H9 (cell line): ENCODE results near the gene SLC6A2. TPM values are rescaled to one million over a fixed set of nuclear protein-coding genes. Genes with fewer than 3 reads are reported as not detected.

Experiments
- DNase-seq: peaks from one replicate; pipeline ENCODE4 v3.0.0-alpha.2; 2017
- H2AFZ ChIP-seq: one replicate; pipeline ENCODE4 v1.6.1; 2013; ENCODE audit warnings: mild to moderate bottlenecking, low read length, control low read depth, moderate library complexity
- H2AK5ac ChIP-seq: 2 replicates; pipeline ENCODE4 v1.6.1; 2013; ENCODE audit warnings: low read length, control low read depth, mixed read lengths; ENCODE audit not compliant: insufficient read length
- H2BK120ac ChIP-seq: one replicate; pipeline ENCODE4 v1.6.1; 2013; ENCODE audit warnings: low read depth, mild to moderate bottlenecking, low read length, control low read depth, inconsistent platforms; ENCODE audit not compliant: poor library complexity, severe bottlenecking
- H2BK12ac ChIP-seq: 2 replicates; pipeline ENCODE4 v1.6.1; 2013; ENCODE audit warnings: low read length, control low read depth, mixed read lengths, low read depth; ENCODE audit not compliant: insufficient read length
- H2BK15ac ChIP-seq: 2 replicates; pipeline ENCODE4 v1.6.1; 2013; ENCODE audit warnings: low read depth, low read length, control low read depth
- H2BK20ac ChIP-seq: one replicate; pipeline ENCODE4 v1.6.1; 2013; ENCODE audit warnings: low read depth, mild to moderate bottlenecking, low read length, control low read depth, inconsistent platforms; ENCODE audit not compliant: poor library complexity, severe bottlenecking
- H2BK5ac ChIP-seq: 2 replicates; pipeline ENCODE4 v1.6.1; 2013; ENCODE audit warnings: low read length, control low read depth, mixed read lengths; ENCODE audit not compliant: insufficient read length
- H3K14ac ChIP-seq: 2 replicates; pipeline ENCODE4 v1.6.1; 2013; ENCODE audit warnings: low read length, control low read depth; ENCODE audit not compliant: insufficient read depth
- H3K18ac ChIP-seq: 2 replicates; pipeline ENCODE4 v1.6.1; 2013; ENCODE audit warnings: low read depth, mild to moderate bottlenecking, mixed read lengths, low read length, control low read depth; ENCODE audit not compliant: insufficient read length
- H3K23ac ChIP-seq: 2 replicates; pipeline ENCODE4 v1.6.1; 2013; ENCODE audit warnings: low read length, control low read depth, mixed read lengths, low read depth; ENCODE audit not compliant: insufficient read length
- H3K23me2 ChIP-seq: 2 replicates; pipeline ENCODE4 v1.6.1; 2013; ENCODE audit warnings: low read depth, mild to moderate bottlenecking, mixed read lengths, low read length, control low read depth; ENCODE audit not compliant: insufficient read length, poor library complexity, severe bottlenecking
- H3K27ac ChIP-seq: 2 replicates; pipeline ENCODE4 v1.5.1; 2013; ENCODE audit warnings: low read length, control low read depth, mixed read lengths, low read depth; ENCODE audit not compliant: insufficient read length
- H3K27me3 ChIP-seq: 2 replicates; pipeline ENCODE4 v1.6.1; 2013; ENCODE audit warnings: low read length, control low read depth, inconsistent platforms; ENCODE audit not compliant: insufficient read depth
- H3K4ac ChIP-seq: 2 replicates; pipeline ENCODE4 v1.6.1; 2013; ENCODE audit warnings: low read depth, mild to moderate bottlenecking, control low read depth, inconsistent platforms, low read length, moderate library complexity
- H3K4me1 ChIP-seq: 2 replicates; pipeline ENCODE4 v1.6.1; 2013; ENCODE audit warnings: low read length, control low read depth, inconsistent platforms; ENCODE audit not compliant: insufficient read depth
- H3K4me2 ChIP-seq: 2 replicates; pipeline ENCODE4 v1.6.1; 2013; ENCODE audit warnings: low read length, control low read depth, mixed read lengths; ENCODE audit not compliant: insufficient read length, insufficient read depth
- H3K56ac ChIP-seq: 2 replicates; pipeline ENCODE4 v1.6.1; 2013; ENCODE audit warnings: low read depth, mild to moderate bottlenecking, mixed read lengths, low read length, control low read depth; ENCODE audit not compliant: insufficient read length
- H3K79me1 ChIP-seq: 2 replicates; pipeline ENCODE4 v1.6.1; 2013; ENCODE audit warnings: low read depth, mild to moderate bottlenecking, moderate library complexity, low read length, control low read depth, inconsistent platforms; ENCODE audit not compliant: insufficient read depth, poor library complexity, severe bottlenecking
- H3K79me2 ChIP-seq: 2 replicates; pipeline ENCODE4 v1.6.1; 2013; ENCODE audit warnings: low read length, control low read depth, inconsistent platforms; ENCODE audit not compliant: insufficient read depth
- H3K9ac ChIP-seq: 2 replicates; pipeline ENCODE4 v1.6.1; 2013; ENCODE audit warnings: low read length, control low read depth, mixed read lengths; ENCODE audit not compliant: insufficient read length; ENCODE audit errors: extremely low read depth
- H3K9me3 ChIP-seq: one replicate; pipeline ENCODE4 v1.6.1; 2013; ENCODE audit warnings: low read depth, low read length, inconsistent platforms; ENCODE audit not compliant: control insufficient read depth
- H3T11ph ChIP-seq: one replicate; pipeline ENCODE4 v1.6.1; 2013; ENCODE audit warnings: mild to moderate bottlenecking, low read length, control low read depth, inconsistent platforms
- H4K20me1 ChIP-seq: one replicate; pipeline ENCODE4 v1.6.1; 2013; ENCODE audit not compliant: control insufficient read depth, insufficient read length, insufficient read depth
- H4K5ac ChIP-seq: 2 replicates; pipeline ENCODE4 v1.6.1; 2013; ENCODE audit warnings: low read depth, mild to moderate bottlenecking, mixed read lengths, low read length, control low read depth; ENCODE audit not compliant: insufficient read length
- H4K8ac ChIP-seq: replicated peaks from 2 replicates; pipeline ENCODE4 v1.6.1; 2013; ENCODE audit warnings: low read length, control low read depth, mixed read lengths, low read depth; ENCODE audit not compliant: insufficient read length
- H4K91ac ChIP-seq: 2 replicates; pipeline ENCODE4 v1.6.1; 2013; ENCODE audit warnings: low read depth, mild to moderate bottlenecking, moderate library complexity, mixed read lengths, low read length, control low read depth; ENCODE audit not compliant: insufficient read length
- H3K27ac Mint-ChIP-seq, 3 experiments: 2 replicates in 2 of 3; 3 replicates in 1 of 3; pipeline ENCODE4 v1.8.0; 2020 to 2021; ENCODE audit warnings: mixed read lengths in 3 of 3, mild to moderate bottlenecking in 1 of 3, moderate library complexity in 1 of 3
- H3K27me3 Mint-ChIP-seq: 2 replicates; pipeline ENCODE4 v1.8.0; 2021; ENCODE audit warnings: low read depth, mild to moderate bottlenecking, moderate library complexity, mixed read lengths
- H3K36me3 Mint-ChIP-seq, 3 experiments: 2 replicates in 2 of 3; 3 replicates in 1 of 3; pipeline ENCODE4 v1.8.0; 2020 to 2021; ENCODE audit warnings: low read depth in 3 of 3, mixed read lengths in 3 of 3; ENCODE audit not compliant: insufficient read depth in 1 of 3
- H3K4me1 Mint-ChIP-seq, 2 experiments: 2 replicates each; pipeline ENCODE4 v1.8.0; 2020; ENCODE audit warnings: mixed read lengths in 2 of 2
- H3K4me3 Mint-ChIP-seq, 2 experiments: 2 replicates in 1 of 2; 3 replicates in 1 of 2; pipeline ENCODE4 v1.8.0; 2020 to 2021; ENCODE audit warnings: mild to moderate bottlenecking in 2 of 2, mixed read lengths in 2 of 2, moderate library complexity in 1 of 2
- H3K9me3 Mint-ChIP-seq, 2 experiments: 2 replicates in 1 of 2; 3 replicates in 1 of 2; pipeline ENCODE4 v1.8.0; 2020; ENCODE audit warnings: mild to moderate bottlenecking in 2 of 2, mixed read lengths in 2 of 2, moderate library complexity in 1 of 2
- WGBS: extraction: QIAGEN DNeasy Blood & Tissue Kit; methylation state at CpG from one replicate; pipeline ENCODE4 v1.1.7; 2013; ENCODE audit warnings: missing lambda C conversion rate, low lambda C conversion rate, mixed read lengths; ENCODE audit not compliant: insufficient read length; ENCODE audit errors: extremely low coverage; 5-methylcytosine and 5-hydroxymethylcytosine counted together
- total RNA-seq: library from RNA; stranded (reverse); gene quantifications from 2 replicates; pipeline ENCODE4 v1.2.1, GENCODE V29; 2021
- TF ChIP-seq, protein P1 (sequence below): fragments of 200-600 bp; sonication (generic); conservative IDR thresholded peaks from 3 replicates; pipeline ENCODE4 v1.8.0; 2021; ENCODE audit warnings: antibody characterized with exemption, mild to moderate bottlenecking

Gene SLC6A2
- total RNA-seq, 1 experiment from 2014 or later = 0.24 TPM

DNA sequence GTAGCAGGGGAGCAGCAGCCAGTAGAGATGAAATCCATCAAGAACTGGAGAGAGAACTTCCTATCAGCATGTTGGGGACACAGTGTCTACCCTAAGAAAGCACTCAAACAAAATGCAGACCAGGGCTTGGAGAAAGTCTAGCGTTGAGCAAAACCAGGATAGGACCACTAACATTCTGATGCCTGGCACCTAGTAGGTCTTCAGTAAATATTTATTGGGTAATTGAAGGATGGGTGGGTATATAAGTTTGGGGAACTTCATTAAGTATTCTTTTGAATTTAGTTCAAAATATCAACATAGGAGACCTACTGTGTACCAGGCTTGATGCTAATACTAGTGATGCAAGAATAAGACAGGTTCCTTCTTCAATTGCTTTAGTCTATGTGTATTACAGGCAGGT, 30.9 kb downstream of the SLC6A2 start:
- Mint-ChIP-seq H3K4me1 (peaks cover 11 to 18% of the 10 kb centered on the region in 2 experiments; a peak in 3 of 4 replicates), H3K9me3 (no peaks in the 10 kb centered on the region; a peak in 2 of 5 replicates), H3K4me3 (no peak overlapping the region), H3K27me3 (peaks cover 17% of the 10 kb centered on the region), H3K36me3 (no peaks in the 10 kb centered on the region; a peak in 2 of 7 replicates), H3K27ac (no peak overlapping the region)
- Histone ChIP-seq H2BK15ac (no peak overlapping the region), H3K4ac (no peak overlapping the region), H4K8ac (no peak overlapping the region), H2AK5ac (no peak overlapping the region), H2BK120ac (no peak overlapping the region), H2BK5ac (no peak overlapping the region), H4K91ac (no peak overlapping the region), H4K20me1 (no peaks in the 10 kb centered on the region), H4K5ac (no peak overlapping the region), H3T11ph (no peak overlapping the region), H3K27me3 (no peaks in the 10 kb centered on the region), H3K9ac (no peak overlapping the region), H3K4me2 (no peak overlapping the region), H3K23me2 (no peaks in the 10 kb centered on the region), H3K27ac (no peak overlapping the region), H3K9me3 (no peaks in the 10 kb centered on the region), H3K79me2 (no peaks in the 10 kb centered on the region), H2BK20ac (no peak overlapping the region), H3K18ac (no peak overlapping the region), H3K4me1 (peaks cover 4% of the 10 kb centered on the region; the same call in 1 of the 2 replicates), H3K56ac (no peak overlapping the region), H2AFZ (no peak overlapping the region), H3K23ac (no peak overlapping the region), H3K14ac (no peak overlapping the region), H3K79me1 (no peaks in the 10 kb centered on the region), H2BK12ac (no peak overlapping the region)
- WGBS = no CpG with 5 or more reads among the region's 1 CpG
- TF ChIP-seq, protein P1, sequence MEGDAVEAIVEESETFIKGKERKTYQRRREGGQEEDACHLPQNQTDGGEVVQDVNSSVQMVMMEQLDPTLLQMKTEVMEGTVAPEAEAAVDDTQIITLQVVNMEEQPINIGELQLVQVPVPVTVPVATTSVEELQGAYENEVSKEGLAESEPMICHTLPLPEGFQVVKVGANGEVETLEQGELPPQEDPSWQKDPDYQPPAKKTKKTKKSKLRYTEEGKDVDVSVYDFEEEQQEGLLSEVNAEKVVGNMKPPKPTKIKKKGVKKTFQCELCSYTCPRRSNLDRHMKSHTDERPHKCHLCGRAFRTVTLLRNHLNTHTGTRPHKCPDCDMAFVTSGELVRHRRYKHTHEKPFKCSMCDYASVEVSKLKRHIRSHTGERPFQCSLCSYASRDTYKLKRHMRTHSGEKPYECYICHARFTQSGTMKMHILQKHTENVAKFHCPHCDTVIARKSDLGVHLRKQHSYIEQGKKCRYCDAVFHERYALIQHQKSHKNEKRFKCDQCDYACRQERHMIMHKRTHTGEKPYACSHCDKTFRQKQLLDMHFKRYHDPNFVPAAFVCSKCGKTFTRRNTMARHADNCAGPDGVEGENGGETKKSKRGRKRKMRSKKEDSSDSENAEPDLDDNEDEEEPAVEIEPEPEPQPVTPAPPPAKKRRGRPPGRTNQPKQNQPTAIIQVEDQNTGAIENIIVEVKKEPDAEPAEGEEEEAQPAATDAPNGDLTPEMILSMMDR = no peak
- DNase-seq = no peak
